Skeletal muscle satellite cell (primary cell): ENCODE measurements around the gene CELF4.

ENCODE experiments used
- H3K27me3 ChIP-seq: 2 replicates; pipeline ENCODE4 v1.7.0; 2013; ENCODE audit warnings: low read length; ENCODE audit not compliant: control insufficient read depth, insufficient read depth
- H3K36me3 ChIP-seq: 2 replicates; pipeline ENCODE4 v1.7.0; 2013; ENCODE audit warnings: mild to moderate bottlenecking, control low read depth, low read length; ENCODE audit not compliant: insufficient read depth
- H3K4me1 ChIP-seq: 2 replicates; pipeline ENCODE4 v1.7.0; 2013; ENCODE audit warnings: low read length; ENCODE audit not compliant: control insufficient read depth, insufficient read depth
- H3K4me2 ChIP-seq: 2 replicates; pipeline ENCODE4 v1.7.0; 2013; ENCODE audit warnings: mild to moderate bottlenecking, low read length
- H3K4me3 ChIP-seq: 2 replicates; pipeline ENCODE4 v1.7.0; 2013; ENCODE audit warnings: low read length
- H3K9ac ChIP-seq: 2 replicates; pipeline ENCODE4 v1.7.0; 2013; ENCODE audit warnings: mild to moderate bottlenecking, low read depth, low read length, moderate library complexity
- H3K9me3 ChIP-seq: replicated peaks from 2 replicates; pipeline ENCODE4 v1.7.0; 2013; ENCODE audit warnings: mild to moderate bottlenecking, control low read depth, low read length

The CELF4 gene

DNA sequence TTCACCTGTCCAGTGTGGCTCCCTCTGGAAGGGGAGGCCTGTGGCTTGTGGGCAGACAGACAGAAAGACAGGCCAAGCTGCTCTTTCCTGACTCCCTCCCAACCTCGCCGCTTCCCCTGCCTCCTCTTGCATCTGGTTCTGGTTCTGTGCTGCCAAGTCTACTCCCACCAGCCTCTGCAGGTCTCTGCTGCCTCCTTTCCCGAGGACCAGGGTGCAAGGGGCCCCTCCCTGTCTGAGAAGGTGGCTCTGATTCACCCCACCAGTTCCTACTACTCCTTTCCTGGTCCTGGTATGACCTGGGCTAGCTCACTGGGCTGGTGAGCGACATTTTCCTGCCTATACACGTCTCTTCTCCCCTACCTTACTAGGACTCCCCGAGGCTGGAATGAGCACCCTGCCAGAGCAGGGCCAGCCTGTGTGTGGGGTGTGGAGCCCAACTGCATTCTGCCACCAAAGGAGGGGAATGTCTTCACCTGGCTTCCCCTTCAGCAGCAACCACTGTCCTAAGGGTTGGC, 238.5 kb downstream of the CELF4 start:
- no peak overlapping the region for H3K4me3 ChIP-seq
- no peaks in the 10 kb centered on the region for H3K9me3 ChIP-seq
- peaks cover 59% of the 10 kb centered on the region for H3K27me3 ChIP-seq
- no peak overlapping the region for H3K4me2 ChIP-seq
- no peaks in the 10 kb centered on the region for H3K36me3 ChIP-seq
- no peaks in the 10 kb centered on the region for H3K4me1 ChIP-seq
- no peak overlapping the region for H3K9ac ChIP-seq

DNA sequence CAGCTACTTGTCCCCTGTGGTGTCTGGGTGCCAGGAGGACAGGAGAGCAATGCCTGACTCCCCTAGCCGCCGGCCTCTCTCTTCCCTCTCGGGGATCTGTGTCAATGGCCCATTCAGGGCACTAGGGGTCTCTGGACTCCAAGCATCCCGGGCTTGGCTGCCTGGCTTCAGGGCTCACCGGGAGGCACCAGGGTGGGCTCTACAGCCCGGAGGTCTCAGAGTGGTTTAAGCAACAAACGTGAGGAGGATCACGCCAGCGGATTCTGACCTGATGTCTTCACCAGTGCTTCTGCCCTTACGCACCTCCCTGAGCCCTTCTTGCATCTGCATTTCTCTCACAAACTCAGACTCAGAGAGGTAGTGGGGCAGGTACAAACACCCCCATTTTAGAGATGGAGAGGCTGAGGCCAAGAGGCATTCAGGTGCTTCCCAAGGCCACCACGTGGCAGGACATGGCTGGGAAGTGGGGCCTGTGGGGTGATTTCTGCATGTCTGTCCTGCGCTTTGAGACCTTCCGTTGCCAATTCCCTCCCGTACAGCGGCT, 243.0 kb downstream of the CELF4 start:
- H3K36me3 ChIP-seq = no peaks in the 10 kb centered on the region
- peaks cover 47% of the 10 kb centered on the region for H3K27me3 ChIP-seq
- H3K4me2 ChIP-seq = no peak overlapping the region
- no peaks in the 10 kb centered on the region for H3K9me3 ChIP-seq
- H3K4me3 ChIP-seq = no peak overlapping the region
- no peak overlapping the region for H3K9ac ChIP-seq
- no peaks in the 10 kb centered on the region for H3K4me1 ChIP-seq

DNA sequence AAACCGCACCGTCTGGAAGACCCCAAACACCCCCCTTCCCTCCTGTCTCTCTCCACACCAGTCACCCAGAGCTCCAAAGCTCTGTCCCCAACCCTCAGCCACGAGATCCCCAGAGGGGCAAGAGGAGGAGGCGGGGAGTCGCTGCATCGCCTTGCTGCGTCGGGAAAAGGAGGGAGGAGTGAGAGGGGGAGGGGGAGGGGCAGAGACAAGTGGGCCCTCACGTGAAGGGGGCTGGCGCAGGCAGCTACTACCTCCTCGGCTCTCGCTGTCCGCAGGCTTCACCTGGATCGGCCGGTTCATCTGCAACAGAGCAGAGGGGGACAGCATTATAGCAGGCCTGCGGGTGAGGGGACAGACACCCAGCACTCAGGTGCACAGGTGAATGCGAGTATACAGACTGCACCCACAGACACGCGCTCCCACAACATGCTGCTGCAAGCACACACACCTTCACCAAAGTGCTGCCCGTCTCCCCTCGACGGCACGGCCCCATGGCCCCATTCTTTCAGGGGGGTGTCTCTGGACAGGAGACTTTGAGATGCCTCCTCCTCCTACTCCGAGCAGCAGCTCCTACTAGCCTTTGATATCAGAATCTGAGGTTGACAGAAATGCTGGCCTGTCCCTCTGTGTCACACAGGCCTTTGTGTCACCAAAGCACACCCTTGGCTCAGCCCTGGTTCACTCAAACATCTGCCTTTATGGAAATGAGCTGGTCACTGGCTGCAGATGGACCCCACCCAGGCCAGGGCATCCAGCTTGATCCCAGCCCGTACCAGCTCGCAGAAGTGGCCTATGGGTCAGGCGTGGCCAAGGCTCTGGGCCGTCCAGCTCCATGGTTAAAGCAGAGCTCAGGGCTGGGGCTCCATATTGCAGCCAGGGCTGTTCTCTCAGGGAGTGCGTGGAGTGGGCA, 243.8 kb downstream of the CELF4 start:
- H3K4me2 ChIP-seq = no peak overlapping the region

DNA sequence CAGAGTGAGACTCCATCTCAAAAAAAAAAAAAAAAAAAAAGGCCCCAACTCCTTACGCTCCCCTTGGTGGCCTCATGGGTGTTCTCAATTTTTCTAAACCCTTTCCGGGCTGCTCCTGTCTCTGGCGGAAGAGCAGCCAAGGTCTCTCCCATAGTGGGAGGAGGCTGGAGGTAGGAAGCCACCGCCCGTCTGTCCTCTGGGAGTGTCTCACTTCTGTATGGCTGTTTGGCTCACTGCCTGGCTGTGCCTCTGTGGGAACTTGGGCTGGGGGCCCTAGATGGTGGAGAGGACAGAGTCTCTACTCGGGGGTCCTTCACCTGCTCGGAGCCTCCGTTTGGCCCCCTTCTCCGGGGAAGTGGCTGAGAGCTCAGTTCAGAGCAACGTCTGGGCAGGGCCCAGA, 245.3 kb downstream of the CELF4 start:
- Histone ChIP-seq H3K4me2 (no peak overlapping the region), H3K36me3 (no peaks in the 10 kb centered on the region), H3K9me3 (no peaks in the 10 kb centered on the region), H3K27me3 (peaks cover 36% of the 10 kb centered on the region), H3K4me1 (no peaks in the 10 kb centered on the region), H3K4me3 (no peak overlapping the region), H3K9ac (no peak overlapping the region)

More for the DNA sequence above, 243.8 kb downstream of the CELF4 start:
- Histone ChIP-seq H3K9me3 (no peaks in the 10 kb centered on the region), H3K27me3 (peaks cover 47% of the 10 kb centered on the region), H3K36me3 (no peaks in the 10 kb centered on the region), H3K4me3 (no peak overlapping the region), H3K9ac (no peak overlapping the region), H3K4me1 (no peaks in the 10 kb centered on the region)

DNA sequence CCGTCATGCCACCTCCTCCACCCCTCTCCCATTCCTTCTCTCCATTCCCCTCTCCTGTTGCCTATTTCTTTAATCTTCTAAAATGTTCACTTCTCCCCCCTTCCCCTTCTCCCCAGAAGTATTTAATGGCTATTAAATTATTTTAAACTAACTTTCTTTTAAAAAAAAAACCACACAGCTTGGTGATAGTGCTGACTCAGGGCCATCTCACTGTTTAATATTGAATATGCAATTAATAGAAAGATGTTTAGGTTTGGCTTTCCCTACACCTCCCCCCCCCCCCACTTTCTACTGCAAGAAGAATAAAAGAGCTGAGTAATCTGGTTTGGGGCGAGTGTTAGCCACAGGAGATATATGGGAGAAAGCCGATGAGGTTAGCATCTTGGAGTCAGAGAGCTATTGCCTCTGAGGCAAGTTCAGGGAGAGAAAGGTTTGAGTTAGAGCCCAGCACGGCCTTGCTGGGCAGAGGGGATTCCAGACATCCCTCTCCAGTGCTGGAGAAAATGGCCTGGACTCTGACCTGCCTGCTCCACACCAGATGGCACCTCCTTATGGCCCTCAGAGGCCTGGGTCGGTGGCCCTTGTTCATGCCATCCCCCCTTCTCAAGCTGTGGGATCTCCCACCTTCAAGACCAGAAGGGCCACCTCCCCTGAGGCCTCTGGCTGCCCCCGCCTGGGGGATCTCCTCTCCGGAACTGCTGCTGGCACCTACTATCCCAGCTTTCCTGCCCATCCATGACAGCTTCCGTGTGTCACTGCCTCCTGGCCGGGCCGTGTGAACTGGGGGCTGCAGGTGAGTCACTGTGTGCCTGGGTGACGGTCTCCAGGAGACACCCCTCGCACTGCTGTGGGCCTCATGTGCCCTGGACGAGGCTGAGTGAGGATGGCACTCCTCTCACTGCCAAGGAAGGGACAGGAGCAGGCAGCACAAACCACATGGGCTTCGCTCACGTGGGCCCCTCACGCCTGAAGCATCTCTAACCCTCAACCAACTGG, 246.9 kb downstream of the CELF4 start:
- no peaks in the 10 kb centered on the region for H3K4me1 ChIP-seq
- no peak overlapping the region for H3K9ac ChIP-seq
- no peak overlapping the region for H3K4me3 ChIP-seq
- H3K9me3 ChIP-seq = no peaks in the 10 kb centered on the region
- no peak overlapping the region for H3K4me2 ChIP-seq
- H3K36me3 ChIP-seq = no peaks in the 10 kb centered on the region
- peaks cover 24% of the 10 kb centered on the region for H3K27me3 ChIP-seq

DNA sequence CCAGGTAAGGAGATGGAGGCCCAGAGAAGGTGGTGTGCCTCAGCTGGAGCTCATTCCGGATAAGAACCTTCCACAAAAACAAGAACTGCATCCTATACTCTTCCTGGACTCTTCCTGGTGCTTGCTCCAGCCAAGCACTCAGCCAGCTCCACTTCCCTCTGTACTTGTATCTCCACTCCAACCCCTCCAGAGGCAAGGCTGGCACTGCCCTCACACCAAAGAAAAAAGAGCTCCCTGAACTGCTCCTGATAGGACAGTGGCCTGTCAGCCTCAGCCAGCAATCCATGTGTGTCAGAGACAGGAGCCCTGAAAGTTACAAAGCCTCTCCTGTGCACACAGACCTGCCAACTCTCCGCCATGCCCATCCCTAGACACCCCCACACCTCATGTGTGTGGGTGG, 248.1 kb downstream of the CELF4 start:
- Histone ChIP-seq H3K36me3 (no peaks in the 10 kb centered on the region), H3K27me3 (peaks cover 12% of the 10 kb centered on the region), H3K4me2 (no peak overlapping the region), H3K4me3 (no peak overlapping the region), H3K4me1 (no peaks in the 10 kb centered on the region), H3K9ac (no peak overlapping the region), H3K9me3 (no peaks in the 10 kb centered on the region)

DNA sequence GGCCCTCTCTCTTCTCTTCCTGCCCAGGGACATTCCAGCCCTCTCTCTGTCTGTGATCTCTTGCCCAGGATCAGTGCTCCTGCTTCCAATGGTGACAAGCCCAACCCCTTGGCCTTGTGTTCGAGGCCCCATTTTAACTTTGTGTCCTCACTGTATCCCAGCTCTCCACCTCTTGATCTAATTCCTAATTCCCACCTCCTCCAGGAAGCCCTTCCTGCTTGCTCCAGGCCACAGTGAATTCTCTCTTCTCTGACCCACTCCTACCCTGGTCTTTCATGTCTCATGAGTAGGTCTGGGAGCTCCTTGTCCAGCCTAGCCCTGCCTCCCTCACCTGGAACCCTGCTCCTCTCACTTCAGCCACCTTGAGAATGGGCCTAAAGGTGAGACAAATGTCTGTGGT, 249.1 kb downstream of the CELF4 start:
- Histone ChIP-seq H3K27me3 (peaks cover 12% of the 10 kb centered on the region), H3K4me2 (no peak overlapping the region), H3K9ac (no peak overlapping the region), H3K4me3 (no peak overlapping the region), H3K9me3 (no peaks in the 10 kb centered on the region), H3K4me1 (no peaks in the 10 kb centered on the region), H3K36me3 (no peaks in the 10 kb centered on the region)

DNA sequence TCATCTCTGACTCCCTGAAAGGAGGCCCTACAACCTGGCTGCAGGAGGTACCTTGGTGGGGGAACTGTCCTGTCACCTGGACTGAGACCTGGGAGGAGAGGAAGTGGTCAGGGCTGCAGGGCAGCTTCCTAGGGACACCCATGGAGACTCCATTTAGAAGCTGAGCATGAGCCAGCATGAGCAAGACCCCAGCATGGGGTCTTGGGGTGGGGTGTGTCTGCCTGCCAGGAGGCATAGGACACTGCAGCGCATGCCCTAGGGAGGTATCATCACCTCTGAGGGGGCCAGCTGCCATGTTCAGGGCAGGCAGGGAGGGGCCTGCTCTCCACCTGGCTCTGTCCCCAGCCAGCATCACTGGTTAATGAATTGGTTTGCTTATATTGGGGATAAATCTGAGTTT, 249.7 kb downstream of the CELF4 start:
- Histone ChIP-seq H3K4me1 (no peaks in the 10 kb centered on the region), H3K27me3 (peaks cover 7% of the 10 kb centered on the region), H3K4me3 (no peak overlapping the region), H3K9ac (no peak overlapping the region), H3K9me3 (no peaks in the 10 kb centered on the region), H3K36me3 (no peaks in the 10 kb centered on the region), H3K4me2 (no peak overlapping the region)

DNA sequence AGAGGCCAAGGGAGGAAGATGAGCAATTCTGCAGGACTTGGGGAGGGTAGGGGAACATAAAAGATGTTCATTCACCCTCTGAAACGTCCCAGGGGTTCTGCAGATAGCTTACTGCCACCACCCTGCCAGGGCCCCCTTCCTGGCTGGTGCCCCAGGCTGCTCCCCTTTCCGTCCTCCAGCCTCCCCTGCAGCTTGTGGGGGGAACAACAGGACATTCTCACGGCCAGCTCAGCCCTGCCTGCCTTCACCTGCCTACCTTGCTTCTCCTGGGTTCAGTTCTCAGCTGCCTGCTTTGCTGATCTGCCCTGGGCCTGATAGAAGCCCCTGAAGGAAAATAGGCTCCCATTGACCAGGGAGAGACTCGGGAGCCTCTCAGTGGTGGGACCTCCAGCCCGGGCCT, 251.1 kb downstream of the CELF4 start:
- no peaks in the 10 kb centered on the region for H3K4me1 ChIP-seq
- no peak overlapping the region for H3K9ac ChIP-seq
- H3K27me3 ChIP-seq = peaks cover 11% of the 10 kb centered on the region
- no peak overlapping the region for H3K4me3 ChIP-seq
- H3K4me2 ChIP-seq = no peak overlapping the region
- no peaks in the 10 kb centered on the region for H3K9me3 ChIP-seq
- no peaks in the 10 kb centered on the region for H3K36me3 ChIP-seq

DNA sequence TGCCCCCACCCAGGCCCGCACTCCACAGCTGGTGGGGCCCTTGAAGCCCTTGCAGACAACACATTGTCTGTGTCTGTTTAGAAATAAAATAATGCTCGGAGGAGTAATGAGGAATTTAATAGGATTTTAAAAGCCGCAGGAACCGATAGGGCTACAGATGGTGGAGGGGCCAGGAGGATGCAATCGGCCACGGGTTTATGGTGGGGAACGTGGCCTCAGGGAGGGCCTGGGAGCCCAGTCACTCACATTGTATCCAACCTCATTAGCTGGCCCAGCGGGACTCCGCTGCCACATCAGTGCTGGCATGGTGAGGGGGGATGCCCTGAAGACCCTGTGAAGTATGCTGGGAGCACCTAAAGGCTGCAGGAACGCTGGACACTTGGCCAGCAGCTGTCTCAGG, 252.0 kb downstream of the CELF4 start:
- H3K9ac ChIP-seq = no peak overlapping the region
- H3K4me2 ChIP-seq = no peak overlapping the region
- no peak overlapping the region for H3K4me3 ChIP-seq
- H3K4me1 ChIP-seq = no peaks in the 10 kb centered on the region
- H3K9me3 ChIP-seq = no peaks in the 10 kb centered on the region
- H3K36me3 ChIP-seq = no peaks in the 10 kb centered on the region
- H3K27me3 ChIP-seq = peaks cover 11% of the 10 kb centered on the region

DNA sequence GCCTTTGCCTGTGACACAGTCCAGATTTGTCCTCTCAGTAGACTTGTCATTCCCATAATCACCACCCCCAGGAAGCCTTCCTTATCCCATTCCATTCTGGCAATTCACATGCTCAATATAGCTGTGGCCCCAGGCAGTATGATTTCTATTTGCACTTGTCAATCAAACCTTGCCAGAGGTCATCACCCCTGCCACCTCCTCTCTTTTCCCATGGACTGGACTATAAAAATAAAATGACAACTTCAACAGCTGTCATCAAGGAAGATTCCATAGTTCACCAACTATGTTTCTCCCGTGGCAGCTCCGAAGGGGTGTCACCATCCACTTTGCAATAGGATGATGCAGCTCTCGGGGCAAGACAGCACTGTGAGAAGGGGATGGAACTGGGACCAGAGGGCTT, 255.7 kb downstream of the CELF4 start:
- Histone ChIP-seq H3K36me3 (no peaks in the 10 kb centered on the region), H3K27me3 (peaks cover 17% of the 10 kb centered on the region), H3K4me2 (no peak overlapping the region), H3K4me1 (no peaks in the 10 kb centered on the region), H3K9ac (no peak overlapping the region), H3K4me3 (no peak overlapping the region), H3K9me3 (no peaks in the 10 kb centered on the region)
